NCI-H1105 treated with DMSO at 0.1 percent for 48 hours (cell line): ENCODE measurements around the gene SULF2.
A peak's percentile ranks its signal among the peaks of the same experiment; 100 is the strongest.

Experiments
- DNase-seq: peaks from one replicate; lab custom pipeline; 2025; lab: John Stamatoyannopoulos, UW

The SULF2 gene

DNA sequence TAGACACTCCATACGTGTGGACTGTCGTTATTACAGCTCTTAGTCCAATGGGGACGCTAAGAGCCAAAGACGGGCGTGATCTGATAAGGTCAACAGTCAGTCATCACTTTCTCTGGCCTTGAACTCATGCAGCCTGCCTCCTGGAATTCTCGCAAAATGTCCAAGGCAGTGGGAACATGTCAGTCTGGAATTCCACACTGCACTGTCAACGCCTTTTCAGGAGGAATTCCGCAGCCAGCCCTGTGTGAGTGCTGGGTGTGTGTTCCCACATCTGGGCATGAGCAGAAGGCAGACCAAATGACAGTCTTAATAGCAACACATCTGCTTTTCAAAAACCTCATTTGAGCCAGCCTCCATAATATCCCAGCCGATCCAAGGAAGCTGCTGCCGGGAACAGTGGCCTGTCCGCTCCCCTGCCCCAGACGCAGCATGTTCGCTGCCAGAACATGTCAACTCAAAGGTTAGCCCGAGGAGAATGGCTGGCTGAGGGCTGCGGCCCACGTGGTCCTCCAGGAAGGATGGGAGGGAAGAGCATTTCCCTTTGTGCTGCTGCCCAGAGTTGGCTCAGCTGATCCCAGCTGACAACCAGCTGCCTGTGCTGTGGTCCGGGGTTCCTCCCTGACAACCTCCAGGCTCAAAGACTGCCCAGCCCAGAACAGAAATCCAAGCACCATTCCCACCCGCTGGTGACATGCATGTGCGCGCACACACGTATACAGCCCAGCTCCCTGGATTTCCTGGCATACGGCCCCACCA is 103.1 kb downstream of the SULF2 start:
- DNase-seq = no peak

DNA sequence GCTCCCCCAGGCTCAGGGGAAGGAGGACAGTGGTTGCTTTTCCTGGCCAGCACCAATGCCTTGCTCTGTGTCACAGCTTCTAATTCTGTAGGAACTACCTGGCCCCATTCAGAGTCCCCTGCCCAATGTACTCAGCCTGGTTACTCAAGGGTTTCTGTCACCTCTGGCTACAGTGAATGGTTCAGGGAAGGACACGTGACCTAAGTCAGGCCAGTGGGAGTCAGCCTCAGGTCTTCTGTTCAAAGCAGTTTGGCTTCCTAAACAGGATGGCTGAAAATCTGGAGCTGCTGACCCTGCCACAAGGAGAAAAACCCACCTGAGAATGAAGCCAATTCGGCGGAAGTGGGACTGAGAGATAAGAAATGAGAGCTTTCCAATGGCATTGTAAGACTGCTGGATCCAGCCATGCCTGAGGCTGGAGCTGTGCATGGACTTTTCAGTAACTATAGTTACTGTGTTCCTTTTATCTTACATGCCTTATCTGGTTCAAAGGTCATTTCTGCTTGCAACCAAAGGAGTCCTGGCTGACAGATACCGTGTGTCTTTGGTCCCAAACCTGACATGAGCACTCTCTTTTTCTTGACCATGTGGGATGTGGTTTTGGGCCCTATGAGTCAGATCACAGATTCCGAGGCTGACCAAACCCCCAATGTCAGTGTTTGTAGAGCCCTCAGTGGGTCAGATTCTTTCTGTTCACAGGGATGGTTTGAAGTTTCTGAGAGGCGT is 104.3 kb downstream of the SULF2 start:
- no peak for DNase-seq

DNA sequence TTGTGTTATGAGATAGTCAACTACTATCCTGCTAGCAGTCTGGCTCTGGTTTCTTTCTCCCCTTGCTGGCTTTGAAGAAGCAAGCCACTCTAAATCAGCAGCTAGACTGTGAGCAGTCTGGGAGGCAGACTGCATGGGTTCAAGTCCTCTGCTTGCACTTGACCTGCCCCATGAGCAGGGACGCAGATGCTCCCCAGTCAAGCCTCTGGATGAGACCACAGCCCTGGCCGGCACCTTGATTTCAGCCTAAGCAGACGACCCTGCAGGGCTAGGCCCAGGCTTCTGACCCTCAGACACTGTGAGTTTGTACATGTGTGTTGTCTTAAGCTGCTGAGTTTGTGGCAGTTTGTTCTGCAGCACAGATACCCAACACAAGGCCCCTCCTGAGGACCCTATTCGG is 105.8 kb downstream of the SULF2 start:
- no peak for DNase-seq

- DNase-seq = no peak
Measured at GRCh38 chr20:47678536-47678935, 106.7 kb downstream of the SULF2 start.

DNA sequence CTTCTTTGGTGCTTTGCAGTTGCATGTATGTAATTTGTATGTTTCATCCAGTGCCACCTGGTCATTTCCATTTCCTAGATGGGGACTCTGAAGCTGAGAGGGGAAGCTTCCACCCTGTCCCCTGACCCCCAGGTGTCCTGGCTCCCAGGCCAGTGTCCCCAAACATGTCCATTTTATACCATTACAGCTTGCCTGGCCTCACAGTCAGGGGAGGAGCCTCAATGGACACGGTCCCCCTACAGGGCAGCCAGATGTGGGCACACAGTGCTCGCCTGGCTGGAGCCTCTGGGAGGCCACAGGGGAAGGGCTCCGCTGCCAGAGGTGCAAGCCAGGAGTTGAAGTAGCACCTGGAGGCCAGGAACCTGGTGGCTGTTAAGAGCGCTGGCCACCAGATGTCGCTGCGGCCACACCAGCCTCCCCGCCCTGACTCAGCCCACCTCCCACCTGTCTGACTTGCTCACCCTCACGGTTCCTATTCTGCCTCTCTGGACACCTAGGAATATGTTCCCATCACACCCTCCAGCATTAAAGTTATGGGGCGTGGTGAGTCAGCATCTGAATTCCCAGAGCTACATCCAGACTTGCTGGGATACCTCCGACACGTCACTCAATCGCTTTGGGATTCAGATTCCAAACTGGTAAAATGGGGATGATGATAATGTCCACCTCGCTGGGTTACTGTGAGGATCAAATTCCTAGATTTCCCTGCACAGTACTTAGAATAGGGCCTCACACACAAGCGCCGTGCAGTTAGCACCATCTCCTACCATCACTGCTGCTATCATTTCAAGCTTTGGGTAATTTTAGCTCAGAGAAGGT is 107.4 kb downstream of the SULF2 start:
- DNase-seq = peak; percentile 73

GRCh38 chr20:47676912-47677634 is 108.2 kb downstream of the SULF2 start:
- no peak for DNase-seq

DNA sequence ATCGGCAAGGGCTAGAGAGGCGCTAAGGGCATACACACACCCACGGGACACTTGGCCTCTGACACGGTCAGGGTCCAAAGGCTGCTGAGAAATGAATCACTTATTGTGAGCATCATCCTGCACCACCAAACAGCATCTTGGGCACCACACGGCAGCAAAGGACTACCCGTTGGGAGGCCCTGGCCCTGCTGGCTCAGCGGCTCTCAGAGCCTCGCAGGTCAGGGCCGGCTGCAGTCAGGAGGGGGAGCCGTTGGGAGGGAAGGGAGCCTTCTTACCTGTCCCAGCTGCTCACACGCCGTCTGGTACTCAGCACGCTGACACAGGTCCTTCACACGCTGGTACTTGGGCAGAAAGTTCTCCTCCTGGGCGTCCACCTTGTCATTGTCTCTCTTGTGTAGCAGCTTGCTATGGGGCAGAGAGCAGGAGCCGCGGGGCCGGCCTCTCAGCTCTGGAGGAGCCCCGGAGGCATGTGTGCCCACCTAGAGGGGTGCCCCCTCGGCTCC is 109.0 kb downstream of the SULF2 start:
- no peak for DNase-seq

- no peak for DNase-seq
Measured at GRCh38 chr20:47675190-47676142, 109.8 kb downstream of the SULF2 start.

- no peak for DNase-seq
Measured at GRCh38 chr20:47674686-47675085, 110.6 kb downstream of the SULF2 start.

- no peak for DNase-seq
Measured at GRCh38 chr20:47674145-47674544, 111.1 kb downstream of the SULF2 start.

GRCh38 chr20:47673671-47673955 is 111.7 kb downstream of the SULF2 start:
- DNase-seq = no peak

- DNase-seq = no peak
Measured at GRCh38 chr20:47672886-47673670, 112.2 kb downstream of the SULF2 start.

GRCh38 chr20:47672166-47672565 is 113.1 kb downstream of the SULF2 start:
- no peak for DNase-seq

- DNase-seq = no peak
Measured at GRCh38 chr20:47670913-47671312, 114.4 kb downstream of the SULF2 start.

- DNase-seq = no peak
Measured at GRCh38 chr20:47669927-47670890, 115.1 kb downstream of the SULF2 start.

DNA sequence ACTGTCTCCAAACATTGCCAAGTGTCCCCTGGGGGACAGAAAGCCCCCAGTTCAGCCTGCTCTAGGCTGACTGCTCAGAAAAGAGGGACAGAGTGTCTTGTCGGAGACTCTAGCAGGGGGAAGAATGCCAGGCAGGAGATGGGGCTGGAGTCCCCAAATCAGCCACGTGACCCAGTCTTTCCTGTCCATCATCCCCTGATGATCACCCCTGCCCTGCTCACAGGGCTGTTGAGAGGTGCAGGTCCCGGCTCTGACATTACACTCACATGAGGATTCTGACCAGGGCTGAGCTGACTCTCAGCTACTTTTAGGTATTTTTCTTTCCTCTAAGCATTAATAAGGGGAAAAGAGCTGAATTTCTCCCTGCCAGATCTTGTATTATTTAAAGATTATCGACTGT is 115.8 kb downstream of the SULF2 start:
- no peak for DNase-seq

GRCh38 chr20:47669152-47669425 is 116.2 kb downstream of the SULF2 start:
- no peak for DNase-seq

- DNase-seq = no peak
Measured at GRCh38 chr20:47668313-47669151, 116.7 kb downstream of the SULF2 start.
